ENCODE results near the gene TK2. TPM values are rescaled to one million over a fixed set of nuclear protein-coding genes. Genes with fewer than 3 reads are reported as not detected.
"Not testable (repeated sequence)": the region's sequence is repeated elsewhere in the genome, so short reads cannot be mapped to it uniquely, and the experiment has no call there.

Gene TK2
- polyA plus RNA-seq, 12 donors, result 11.1 to 19.2 (median 15.3) TPM; not detected in 1

GRCh38 chr16:66470556-66470955, 79.4 kb downstream of the TK2 start:
- no peak for DNase-seq

- DNase-seq, result no peak
These were observed 79.9 kb downstream of the TK2 start for GRCh38 chr16:66469947-66470546.

- no peak for DNase-seq
These were observed 80.5 kb downstream of the TK2 start for GRCh38 chr16:66469291-66469946.

GRCh38 chr16:66468321-66468965, 81.5 kb downstream of the TK2 start:
- DNase-seq, result no peak

GRCh38 chr16:66467611-66468010, 82.3 kb downstream of the TK2 start:
- DNase-seq, result no peak

GRCh38 chr16:66466636-66467035, 83.3 kb downstream of the TK2 start:
- not testable (repeated sequence) for DNase-seq

GRCh38 chr16:66465946-66466345, 84.0 kb downstream of the TK2 start:
- not testable (repeated sequence) for DNase-seq

GRCh38 chr16:66462912-66463311, 87.0 kb downstream of the TK2 start:
- no peak for DNase-seq

- no peak for DNase-seq
These were observed 89.2 kb downstream of the TK2 start for GRCh38 chr16:66460703-66461102.

GRCh38 chr16:66459878-66460277, 90.0 kb downstream of the TK2 start:
- DNase-seq, result no peak

GRCh38 chr16:66458853-66459252, 91.1 kb downstream of the TK2 start:
- DNase-seq, result no peak

GRCh38 chr16:66458292-66458691, 91.6 kb downstream of the TK2 start:
- DNase-seq, result no peak

Other genes with a start within 250 kb of the TK2 start
- gene CDH5, start 183.4 kb downstream of the TK2 start, polyA plus RNA-seq (ENCODE audit: insufficient read length in 12 of 12), result 10 to 100 TPM in 11 of 12 donors, not detected in 1; 77.8 to 91.5 (median 84.1) TPM
- 1 to 10 TPM in 7 of 12 donors, under 1 TPM in 3, not detected in 2; 0.56 to 3.7 (median 1.1) TPM for gene BEAN1, start 122.8 kb downstream of the TK2 start, polyA plus RNA-seq (ENCODE audit: insufficient read length in 12 of 12)
- gene CKLF, start 2.5 kb upstream of the TK2 start, polyA plus RNA-seq (ENCODE audit: insufficient read length in 12 of 12), result 10 to 100 TPM in 11 of 12 donors, not detected in 1; 19.7 to 56.7 (median 25.9) TPM
- 10 to 100 TPM in 2 of 12 donors, 1 to 10 TPM in 9, not detected in 1; 4.2 to 21.7 (median 5.1) TPM for gene CMTM1, start 16.3 kb upstream of the TK2 start, polyA plus RNA-seq (ENCODE audit: insufficient read length in 12 of 12)
- gene CMTM2, start 29.3 kb upstream of the TK2 start, polyA plus RNA-seq (ENCODE audit: insufficient read length in 12 of 12), result under 1 TPM in 10 of 12 donors, not detected in 2; 0.21 to 0.66 (median 0.46) TPM
- 100 to 1,000 TPM in 1 of 12 donors, 10 to 100 TPM in 10, not detected in 1; 46.8 to 105 (median 55.4) TPM for gene CMTM3, start 54.6 kb upstream of the TK2 start, polyA plus RNA-seq (ENCODE audit: insufficient read length in 12 of 12)
- 10 to 100 TPM in 8 of 12 donors, 1 to 10 TPM in 3, not detected in 1; 8.4 to 18.7 (median 11.0) TPM for gene CMTM4, start 146.6 kb upstream of the TK2 start, polyA plus RNA-seq (ENCODE audit: insufficient read length in 12 of 12)
- gene DYNC1LI2, start 201.5 kb upstream of the TK2 start, polyA plus RNA-seq (ENCODE audit: insufficient read length in 12 of 12), result 100 to 1,000 TPM in 5 of 12 donors, 10 to 100 TPM in 6, not detected in 1; 71.3 to 129 (median 97.6) TPM

Measured in muscle of arm (tissue), 12 donors.